ES-I3 (cell line): Measurements from ENCODE around the gene MAGI2.

ENCODE experiments used
- H3K36me3 ChIP-seq: 2 replicates; pipeline ENCODE4 v1.6.1; 2013; ENCODE audit warnings: mild to moderate bottlenecking, low read length, control low read depth, moderate library complexity; ENCODE audit not compliant: insufficient read depth
- H3K4me1 ChIP-seq: 2 replicates; pipeline ENCODE4 v1.6.1; 2013; ENCODE audit warnings: mild to moderate bottlenecking, control low read depth, low read length; ENCODE audit not compliant: insufficient read depth
- H3K9ac ChIP-seq: 2 replicates; pipeline ENCODE4 v1.6.1; 2013; ENCODE audit warnings: low read depth, mild to moderate bottlenecking, low read length, moderate library complexity
- H3K9me3 ChIP-seq: 2 replicates; pipeline ENCODE4 v1.6.1; 2013; ENCODE audit warnings: mild to moderate bottlenecking, low read length, moderate library complexity; ENCODE audit not compliant: control insufficient read depth, insufficient read depth

Gene MAGI2

DNA sequence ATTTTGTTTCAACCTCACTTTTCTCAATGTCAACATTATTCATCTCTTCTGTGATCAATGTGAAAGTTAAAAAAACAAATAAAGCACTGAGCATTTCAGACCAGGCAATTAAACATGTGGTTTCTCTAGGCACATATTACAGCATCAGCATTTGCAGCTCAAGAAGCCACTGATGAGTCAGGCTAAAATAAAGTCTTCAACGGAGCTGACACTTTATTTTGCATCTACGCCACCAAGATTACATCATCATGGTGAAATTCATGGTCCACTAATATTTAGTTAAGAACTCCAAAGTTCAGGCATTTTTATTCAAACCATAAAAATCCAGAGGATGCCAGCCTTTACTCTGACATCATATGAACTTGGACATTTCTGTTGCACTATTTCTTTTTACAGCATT lies 33.0 kb downstream of the MAGI2 start:
- Histone ChIP-seq H3K36me3 (no peaks in the 10 kb centered on the region), H3K4me1 (no peaks in the 10 kb centered on the region), H3K9ac (no peak overlapping the region), H3K9me3 (no peaks in the 10 kb centered on the region)

DNA sequence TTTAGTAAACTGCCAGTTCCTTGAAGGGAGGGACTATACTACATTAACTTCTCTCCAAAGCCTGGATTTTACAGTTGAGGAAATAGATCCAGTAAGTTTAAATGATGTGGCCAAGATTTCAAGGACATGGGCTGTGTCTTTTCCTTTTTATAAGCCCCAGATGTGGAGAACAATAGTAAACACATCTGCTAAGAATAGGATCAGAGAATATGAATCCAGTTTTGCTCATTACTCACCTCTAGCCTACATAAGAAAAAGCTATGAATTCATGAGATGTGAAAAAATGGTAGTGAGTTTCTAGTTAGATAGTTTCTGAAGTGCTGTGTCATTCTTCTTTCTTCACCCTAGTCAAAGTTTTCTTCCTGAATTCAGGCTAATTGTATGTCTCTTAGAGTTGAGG lies 38.6 kb downstream of the MAGI2 start:
- H3K4me1 ChIP-seq = no peaks in the 10 kb centered on the region
- H3K9me3 ChIP-seq = no peaks in the 10 kb centered on the region
- H3K9ac ChIP-seq = no peak overlapping the region
- H3K36me3 ChIP-seq = no peaks in the 10 kb centered on the region

DNA sequence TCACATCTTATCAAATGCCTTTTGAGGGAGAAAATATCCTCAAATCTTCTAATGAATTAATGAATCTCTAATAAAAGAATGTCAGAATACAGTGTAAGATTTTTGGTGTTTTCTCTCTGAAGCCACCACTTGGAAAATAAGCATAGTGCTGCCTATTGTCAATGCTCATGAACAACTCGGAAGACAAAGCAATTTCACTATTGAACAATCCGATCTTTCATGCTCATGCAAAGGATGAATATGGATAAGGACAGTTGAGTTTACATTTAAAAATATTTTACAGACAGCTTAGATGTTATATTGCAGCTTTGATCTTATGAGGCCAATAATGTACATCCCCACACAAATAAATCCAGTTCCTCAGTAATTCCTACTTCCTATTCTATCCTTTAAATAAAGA lies 40.6 kb downstream of the MAGI2 start:
- H3K36me3 ChIP-seq = no peaks in the 10 kb centered on the region
- no peaks in the 10 kb centered on the region for H3K4me1 ChIP-seq
- H3K9me3 ChIP-seq = no peaks in the 10 kb centered on the region
- no peak overlapping the region for H3K9ac ChIP-seq

DNA sequence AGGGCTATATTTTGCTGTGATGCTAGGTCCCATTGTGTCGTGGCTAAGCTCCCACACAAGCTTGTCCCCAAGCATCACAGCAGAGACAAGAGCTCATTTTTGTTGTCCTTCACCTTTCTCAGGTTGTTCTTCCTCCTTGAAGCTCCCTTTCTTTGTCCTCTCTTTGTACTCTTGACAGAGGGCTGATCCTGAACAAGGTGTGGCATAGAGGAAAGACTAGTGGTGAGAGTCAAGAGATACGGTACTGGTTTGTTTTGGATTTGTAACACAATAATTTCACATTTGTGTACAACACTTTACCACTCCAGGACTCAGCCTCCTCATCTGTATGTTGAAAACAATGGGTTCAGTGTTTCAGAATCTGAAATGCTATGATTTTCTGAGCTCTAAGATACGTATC lies 41.0 kb downstream of the MAGI2 start:
- no peaks in the 10 kb centered on the region for H3K36me3 ChIP-seq
- no peak overlapping the region for H3K9ac ChIP-seq
- no peaks in the 10 kb centered on the region for H3K4me1 ChIP-seq
- no peaks in the 10 kb centered on the region for H3K9me3 ChIP-seq

DNA sequence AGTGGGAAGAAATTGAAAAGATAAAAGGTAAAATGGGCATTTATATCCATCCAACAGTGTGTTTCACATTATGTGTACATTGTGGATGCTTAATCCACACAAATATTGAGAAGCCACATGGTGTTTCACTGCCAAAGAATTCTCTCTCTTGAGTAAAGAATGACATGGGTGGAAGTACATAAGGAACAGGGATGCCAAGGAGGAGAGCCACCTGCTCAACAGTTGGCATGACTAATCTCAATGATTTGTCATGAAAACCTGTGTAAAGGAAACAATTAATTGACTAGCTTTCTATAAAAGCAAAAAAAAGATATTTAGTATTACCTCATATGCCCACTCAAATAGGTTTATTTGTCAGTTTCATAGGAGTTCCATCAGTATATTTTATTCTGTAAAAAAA lies 43.1 kb downstream of the MAGI2 start:
- Histone ChIP-seq H3K36me3 (no peaks in the 10 kb centered on the region), H3K4me1 (no peaks in the 10 kb centered on the region), H3K9me3 (no peaks in the 10 kb centered on the region), H3K9ac (no peak overlapping the region)

DNA sequence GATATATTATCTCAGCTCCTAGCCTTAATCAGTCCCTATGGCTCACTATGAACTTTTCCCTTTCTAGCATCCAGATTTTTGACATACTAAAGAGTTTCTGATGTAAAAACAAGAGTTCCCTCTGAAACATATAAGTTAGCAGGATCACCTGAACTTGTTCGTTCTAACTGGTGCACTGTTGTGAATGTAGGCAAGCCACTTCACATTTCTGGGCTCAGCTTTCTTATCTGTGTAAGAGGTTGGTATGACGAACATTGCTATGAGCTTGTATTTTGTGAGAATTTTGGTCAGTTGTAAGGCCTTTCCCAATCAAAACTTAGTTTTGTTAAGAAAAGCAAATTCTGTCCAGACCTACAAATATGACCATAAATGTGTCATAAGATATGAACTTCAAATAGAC lies 46.1 kb downstream of the MAGI2 start:
- no peaks in the 10 kb centered on the region for H3K9me3 ChIP-seq
- no peak overlapping the region for H3K9ac ChIP-seq
- no peaks in the 10 kb centered on the region for H3K4me1 ChIP-seq
- no peaks in the 10 kb centered on the region for H3K36me3 ChIP-seq

DNA sequence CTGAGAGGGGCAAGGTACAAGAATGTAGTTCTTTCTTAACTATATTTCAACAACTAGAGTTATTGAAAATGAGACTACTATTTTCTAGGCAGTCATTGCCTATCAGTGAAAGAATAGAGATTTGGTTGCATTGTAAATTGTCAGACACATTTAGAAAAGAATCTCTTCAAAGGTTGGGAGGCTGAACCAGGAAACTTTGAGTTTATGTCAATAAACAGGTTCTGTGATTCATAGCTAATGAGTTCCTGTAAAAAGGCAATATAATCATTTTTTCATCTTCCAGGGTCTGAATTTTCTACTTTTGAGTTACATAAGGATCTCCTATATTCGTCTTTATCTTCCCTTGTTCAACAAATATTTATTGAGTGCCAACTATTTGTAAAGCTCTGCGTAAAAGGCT lies 47.1 kb downstream of the MAGI2 start:
- no peaks in the 10 kb centered on the region for H3K4me1 ChIP-seq
- no peak overlapping the region for H3K9ac ChIP-seq
- H3K9me3 ChIP-seq = no peaks in the 10 kb centered on the region
- H3K36me3 ChIP-seq = no peaks in the 10 kb centered on the region

DNA sequence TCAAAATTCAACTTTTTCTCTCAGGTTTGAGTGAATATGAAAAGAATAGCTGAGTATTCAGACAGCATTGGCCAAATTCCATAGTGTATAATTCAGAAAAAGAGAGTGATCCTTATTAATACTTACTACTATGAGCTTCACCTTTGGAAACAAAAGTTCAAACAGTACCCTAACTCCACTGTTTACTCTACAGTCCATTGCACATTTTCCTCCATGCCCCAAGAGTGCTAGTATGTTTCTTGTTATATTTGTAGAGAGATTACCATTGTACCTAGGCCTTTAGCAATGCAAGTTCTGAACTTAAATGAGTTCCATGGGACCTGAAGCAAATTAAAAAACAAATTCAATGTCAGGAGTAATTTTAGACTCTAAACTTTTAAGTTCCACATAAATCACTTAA lies 48.1 kb downstream of the MAGI2 start:
- Histone ChIP-seq H3K36me3 (no peaks in the 10 kb centered on the region), H3K9me3 (no peaks in the 10 kb centered on the region)

DNA sequence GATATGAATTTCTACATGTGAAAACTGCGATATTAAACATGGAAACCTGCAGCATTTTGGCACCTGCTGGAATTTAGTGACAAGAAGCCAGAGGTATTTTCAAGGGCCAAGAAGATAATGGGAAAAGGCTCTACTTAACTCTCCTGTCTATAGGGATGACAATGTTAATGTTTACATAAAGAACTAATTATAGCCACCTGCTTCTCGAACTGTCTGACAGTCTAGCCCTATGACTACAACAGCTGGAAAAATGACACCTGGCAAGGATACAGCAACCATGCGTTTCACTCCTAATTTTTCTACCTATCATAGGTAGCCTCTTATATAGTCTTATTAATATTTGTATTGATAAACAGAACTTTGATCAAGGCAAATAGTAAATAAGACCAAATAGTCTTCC lies 49.6 kb downstream of the MAGI2 start:
- H3K4me1 ChIP-seq = no peaks in the 10 kb centered on the region
- H3K36me3 ChIP-seq = no peaks in the 10 kb centered on the region
- H3K9me3 ChIP-seq = no peaks in the 10 kb centered on the region
- no peak overlapping the region for H3K9ac ChIP-seq

More for the DNA sequence above, 48.1 kb downstream of the MAGI2 start:
- H3K4me1 ChIP-seq = no peaks in the 10 kb centered on the region
- H3K9ac ChIP-seq = no peak overlapping the region

DNA sequence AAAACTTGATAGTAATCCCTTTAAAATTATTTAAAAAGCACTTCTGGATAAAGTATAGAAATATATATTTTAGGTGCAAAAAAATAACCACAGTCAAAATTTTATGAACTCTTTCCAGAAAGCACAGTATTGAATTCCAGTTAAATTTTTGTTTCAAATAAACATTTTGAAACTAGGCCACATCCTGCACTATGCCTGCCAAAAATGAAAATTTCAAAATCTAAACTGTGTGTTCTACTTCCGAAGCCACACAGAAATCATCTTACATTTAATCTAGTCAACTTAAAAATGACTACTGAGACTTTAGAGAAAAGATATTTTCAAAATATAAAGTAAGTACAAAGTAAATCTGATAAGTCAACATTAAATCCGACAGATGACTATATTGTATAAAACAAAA lies 50.0 kb downstream of the MAGI2 start:
- H3K4me1 ChIP-seq = no peaks in the 10 kb centered on the region
- H3K9me3 ChIP-seq = no peaks in the 10 kb centered on the region
- no peaks in the 10 kb centered on the region for H3K36me3 ChIP-seq
- no peak overlapping the region for H3K9ac ChIP-seq

DNA sequence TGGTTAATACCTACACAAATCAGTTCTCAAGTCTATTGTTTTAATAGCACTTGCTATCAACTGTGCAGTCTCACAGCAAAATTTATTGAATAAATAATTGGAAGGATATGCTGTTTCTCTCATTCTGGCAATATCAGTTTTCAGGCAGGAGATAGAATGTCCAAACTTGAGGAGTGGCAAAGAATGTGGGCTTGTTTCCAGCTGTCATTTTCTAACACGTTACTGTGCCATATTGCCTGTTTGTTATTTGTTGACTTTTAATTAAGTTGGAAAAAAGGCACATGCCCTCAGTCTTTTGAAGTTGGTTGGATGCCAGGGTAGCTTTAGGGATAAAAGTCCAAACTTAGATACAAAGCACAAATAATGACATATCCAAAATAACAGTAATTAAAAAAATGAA lies 52.2 kb downstream of the MAGI2 start:
- Histone ChIP-seq H3K9me3 (no peaks in the 10 kb centered on the region), H3K9ac (no peak overlapping the region), H3K4me1 (no peaks in the 10 kb centered on the region), H3K36me3 (no peaks in the 10 kb centered on the region)

DNA sequence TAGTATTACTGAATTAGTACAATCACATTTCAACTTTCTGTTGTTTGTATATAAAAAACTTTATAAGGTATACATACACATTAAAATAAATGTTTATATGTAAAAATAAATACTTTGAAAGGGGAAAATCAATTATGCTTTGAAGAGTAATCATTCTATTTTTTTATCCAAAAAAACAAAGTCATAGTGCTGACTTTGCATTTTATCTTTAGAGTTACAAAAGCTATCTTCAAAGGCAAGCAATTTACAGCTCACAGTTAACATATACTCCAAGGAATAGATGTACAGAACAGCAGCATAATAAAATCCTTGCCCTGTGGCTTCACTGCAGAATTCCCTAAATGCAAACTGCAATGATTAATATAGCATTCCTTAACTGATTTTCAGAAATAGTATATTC lies 53.2 kb downstream of the MAGI2 start:
- no peaks in the 10 kb centered on the region for H3K36me3 ChIP-seq
- no peak overlapping the region for H3K9ac ChIP-seq
- H3K4me1 ChIP-seq = no peaks in the 10 kb centered on the region
- H3K9me3 ChIP-seq = no peaks in the 10 kb centered on the region

DNA sequence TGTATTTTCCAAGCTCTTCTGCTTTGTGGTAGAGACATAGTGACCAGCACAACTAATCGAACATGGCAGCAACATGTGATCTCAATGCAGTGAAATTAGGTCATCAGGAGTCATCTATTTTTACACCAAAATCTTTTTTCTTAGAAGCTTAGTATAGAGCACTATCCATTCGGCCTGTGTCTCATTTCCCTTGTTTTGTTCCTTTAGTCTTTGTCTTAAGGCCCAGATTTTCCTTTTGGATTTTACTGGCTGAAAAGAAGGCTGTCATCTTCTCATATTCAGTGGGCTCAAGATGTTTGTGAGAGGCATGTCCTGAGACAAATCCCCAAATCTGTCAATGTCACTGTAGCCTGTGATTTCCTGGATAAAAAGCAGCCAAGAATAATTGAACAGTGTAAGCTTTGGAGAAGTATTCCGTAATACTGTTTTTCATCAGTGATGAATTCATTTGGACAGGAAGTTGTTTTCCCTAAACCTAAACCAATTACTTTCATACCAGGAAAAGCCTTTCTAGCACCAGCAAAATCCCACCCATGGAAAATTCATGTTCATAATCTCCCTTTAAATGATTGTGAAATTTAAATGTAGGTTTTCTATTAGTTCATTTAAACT lies 55.2 kb downstream of the MAGI2 start:
- no peaks in the 10 kb centered on the region for H3K36me3 ChIP-seq
- no peaks in the 10 kb centered on the region for H3K9me3 ChIP-seq
- no peak overlapping the region for H3K9ac ChIP-seq
- H3K4me1 ChIP-seq = no peaks in the 10 kb centered on the region

DNA sequence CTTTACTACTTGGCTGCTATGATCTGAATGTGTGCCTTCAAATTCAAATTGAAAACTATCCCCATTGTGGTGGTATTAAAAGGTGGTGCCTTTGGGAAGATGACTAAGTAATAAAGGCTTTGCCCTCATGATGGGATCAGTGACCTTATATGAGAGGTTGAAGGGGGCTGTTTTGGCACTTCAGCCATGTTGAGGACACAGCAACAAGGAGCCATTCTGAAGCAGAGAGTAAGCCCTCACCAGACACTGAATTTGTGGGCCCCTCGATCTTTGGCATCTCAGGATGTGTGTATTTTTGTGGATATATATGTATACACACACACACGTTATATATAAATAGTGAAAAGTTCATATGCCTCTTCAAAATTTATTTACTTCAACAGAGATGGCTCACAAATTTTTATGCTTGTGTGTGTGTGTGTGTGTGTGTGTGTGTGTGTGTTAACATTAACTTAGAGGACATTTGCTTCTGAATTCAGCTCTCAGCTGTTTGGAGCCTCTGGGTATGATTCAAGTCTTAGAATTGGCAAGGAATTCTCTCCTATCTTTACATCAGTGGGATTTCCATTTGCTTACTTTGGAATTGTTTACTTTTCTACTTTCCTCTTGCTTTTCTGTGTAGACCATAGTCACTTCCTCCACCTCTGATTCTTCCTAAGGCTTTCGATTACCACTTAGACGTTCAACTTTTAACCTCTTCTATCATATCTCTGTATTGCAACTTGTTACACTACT lies 66.6 kb downstream of the MAGI2 start:
- Histone ChIP-seq H3K9ac (no peak overlapping the region), H3K4me1 (0 out of 2 replicates have a peak, but pooled peaks cover 4% of the 10 kb centered on the region), H3K9me3 (no peaks in the 10 kb centered on the region), H3K36me3 (no peaks in the 10 kb centered on the region)

DNA sequence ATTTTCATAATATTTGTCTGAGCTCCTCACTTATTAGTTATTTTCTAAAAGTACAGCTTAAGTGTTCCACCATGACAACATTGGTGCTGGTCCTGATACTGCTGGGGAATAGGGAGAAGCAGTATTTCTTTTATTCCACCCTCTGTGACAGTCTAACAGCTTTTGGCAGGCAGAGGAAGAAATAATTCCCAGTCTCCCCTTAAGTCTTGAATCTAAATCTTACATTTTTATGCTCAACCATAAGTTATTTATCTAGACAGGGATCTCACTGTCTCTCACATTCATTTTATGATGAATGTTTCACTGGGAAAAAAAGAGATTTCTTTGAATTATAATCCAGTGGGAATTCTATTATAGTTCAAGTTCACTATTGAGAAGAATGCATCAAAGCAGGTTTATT lies 71.5 kb downstream of the MAGI2 start:
- Histone ChIP-seq H3K9ac (no peak overlapping the region), H3K36me3 (no peaks in the 10 kb centered on the region), H3K9me3 (no peaks in the 10 kb centered on the region), H3K4me1 (0 out of 2 replicates have a peak, but pooled peaks cover 4% of the 10 kb centered on the region)
